IMR-90 (cell line): ENCODE measurements around the gene VAMP5. TPM values are rescaled to one million over a fixed set of nuclear protein-coding genes. Genes with fewer than 3 reads are reported as not detected.

Experiments used
- ATAC-seq: fragments of 200-7000 bp; cut with Tn5 transposase; 2 replicates; pipeline ENCODE4 v1.9.1; 2020; ENCODE audit warnings: low read depth, mild to moderate bottlenecking, moderate library complexity
- BruUV-seq: library from RNA; stranded (reverse); fragments of 400-500 nt; replicated peaks from 2 replicates; lab custom pipeline; 2021; lab: Mats Ljungman, UMichigan
- CTCF ChIA-PET: fragments of 300-600 bp; formaldehyde crosslinking; extraction: SDS; loops from one replicate; lab custom pipeline; 2021; ENCODE audit warnings: antibody characterized with exemption; lab: Yijun Ruan, JAX
- POLR2A ChIA-PET: fragments of 300-600 bp; sonication (Branson Sonifier 250); formaldehyde crosslinking; loops from one replicate; lab custom pipeline; 2022; ENCODE audit warnings: antibody characterized with exemption; ENCODE audit not compliant: unreplicated experiment; lab: Charles Lee
- DNase-seq: peaks from one replicate; pipeline ENCODE4 v3.0.0; 2013
- H2AFZ ChIP-seq: replicated peaks from 2 replicates; pipeline ENCODE3; 2013; ENCODE audit warnings: low read length, mild to moderate bottlenecking; ENCODE audit not compliant: poor library complexity
- H2AK5ac ChIP-seq: 2 replicates; pipeline ENCODE4 v1.6.1; 2013; ENCODE audit warnings: low read depth, low read length, inconsistent platforms
- H2AK9ac ChIP-seq: replicated peaks from 2 replicates; pipeline ENCODE3; 2013; ENCODE audit warnings: mild to moderate bottlenecking, low read depth, low read length, moderate library complexity; ENCODE audit not compliant: poor library complexity
- H2BK120ac ChIP-seq: 2 replicates; pipeline ENCODE4 v1.6.1; 2013; ENCODE audit warnings: low read depth, low read length, inconsistent platforms
- H2BK15ac ChIP-seq: 3 replicates; pipeline ENCODE4 v1.6.1; 2013; ENCODE audit warnings: low read depth, low read length, inconsistent platforms
- H2BK20ac ChIP-seq: 2 replicates; pipeline ENCODE4 v1.6.1; 2013; ENCODE audit warnings: low read depth, mild to moderate bottlenecking, inconsistent platforms, low read length, moderate library complexity
- H2BK5ac ChIP-seq: 2 replicates; pipeline ENCODE4 v1.6.1; 2013; ENCODE audit warnings: mild to moderate bottlenecking, low read depth, low read length, inconsistent platforms; ENCODE audit not compliant: poor library complexity, severe bottlenecking
- H3K14ac ChIP-seq: replicated peaks from 2 replicates; pipeline ENCODE4 v1.6.1; 2013; ENCODE audit warnings: low read depth, low read length, inconsistent platforms
- H3K18ac ChIP-seq: 2 replicates; pipeline ENCODE4 v1.6.1; 2013; ENCODE audit warnings: low read depth, low read length, control low read depth
- H3K23ac ChIP-seq: 2 replicates; pipeline ENCODE4 v1.6.1; 2013; ENCODE audit warnings: low read depth, low read length, inconsistent platforms
- H3K27ac ChIP-seq: 2 replicates; pipeline ENCODE4 v1.5.1; 2013; ENCODE audit warnings: mild to moderate bottlenecking, control low read depth, low read length; ENCODE audit not compliant: insufficient read depth
- H3K27me3 ChIP-seq: 2 replicates; pipeline ENCODE4 v1.6.1; 2013; ENCODE audit warnings: low read length; ENCODE audit not compliant: control insufficient read depth, insufficient read depth
- H3K36me3 ChIP-seq: 2 replicates; pipeline ENCODE4 v1.6.1; 2013; ENCODE audit warnings: low read length, mixed read lengths; ENCODE audit not compliant: control insufficient read depth, insufficient read depth
- H3K4ac ChIP-seq: 2 replicates; pipeline ENCODE4 v1.6.1; 2013; ENCODE audit warnings: low read depth, low read length, inconsistent platforms
- H3K4me1 ChIP-seq: 2 replicates; pipeline ENCODE4 v1.6.1; 2013; ENCODE audit warnings: low read length, mixed read lengths; ENCODE audit not compliant: control insufficient read depth, insufficient read depth
- H3K4me2 ChIP-seq: 2 replicates; pipeline ENCODE4 v1.6.1; 2013; ENCODE audit warnings: low read depth, mild to moderate bottlenecking, control low read depth, low read length, moderate library complexity
- H3K4me3 ChIP-seq: 2 replicates; pipeline ENCODE4 v1.5.1; 2013; ENCODE audit warnings: low read depth, mild to moderate bottlenecking, control low read depth, low read length, moderate library complexity; ENCODE audit not compliant: insufficient read depth
- H3K56ac ChIP-seq: 2 replicates; pipeline ENCODE4 v1.6.1; 2013; ENCODE audit warnings: low read length, inconsistent platforms; ENCODE audit not compliant: insufficient read depth; ENCODE audit errors: extremely low read depth
- H3K79me1 ChIP-seq, 2 experiments: 2 replicates each; pipeline ENCODE4 v1.6.1; 2013; ENCODE audit warnings: low read length in 2 of 2, inconsistent platforms in 1 of 2, low read depth in 1 of 2
- H3K9ac ChIP-seq: 2 replicates; pipeline ENCODE4 v1.6.1; 2013; ENCODE audit warnings: low read depth, low read length, control low read depth
- H3K9me1 ChIP-seq: 2 replicates; pipeline ENCODE4 v1.6.1; 2013; ENCODE audit warnings: low read length, inconsistent platforms; ENCODE audit not compliant: insufficient read depth
- H3K9me3 ChIP-seq: 2 replicates; pipeline ENCODE4 v1.6.1; 2013; ENCODE audit warnings: low read length; ENCODE audit not compliant: control insufficient read depth, insufficient read depth
- H4K20me1 ChIP-seq: 2 replicates; pipeline ENCODE4 v1.6.1; 2013; ENCODE audit warnings: low read length, inconsistent platforms; ENCODE audit not compliant: insufficient read depth
- H4K5ac ChIP-seq: 2 replicates; pipeline ENCODE4 v1.6.1; 2013; ENCODE audit warnings: mild to moderate bottlenecking, low read depth, low read length, control low read depth
- H4K8ac ChIP-seq, 2 experiments: 2 replicates each; pipeline ENCODE4 v1.6.1; 2013; ENCODE audit warnings: low read depth in 2 of 2, low read length in 2 of 2, control low read depth in 1 of 2, inconsistent platforms in 1 of 2
- H4K91ac ChIP-seq: 2 replicates; pipeline ENCODE4 v1.6.1; 2013; ENCODE audit warnings: low read depth, low read length, inconsistent platforms; ENCODE audit not compliant: insufficient read depth
- CEBPB ChIP-seq: IDR thresholded peaks from 2 replicates; pipeline ENCODE4 v1.6.1; 2012; ENCODE audit warnings: low read depth, low read length, improper control_type of control experiment
- RAD21 ChIP-seq: IDR thresholded peaks from 2 replicates; pipeline ENCODE4 v1.6.1; 2012; ENCODE audit warnings: low read length, improper control_type of control experiment
- WGBS, 2 experiments: methylation state at CpG; one replicate each; pipeline versions ENCODE4 v1.1.5 to v1.1.7; 2013; ENCODE audit warnings: missing lambda C conversion rate in 2 of 2; ENCODE audit not compliant: insufficient read length in 1 of 2; ENCODE audit errors: extremely low coverage in 2 of 2; 5-methylcytosine and 5-hydroxymethylcytosine counted together
- dilution Hi-C: fragments of 300-500 bp; cut with HindIII; formaldehyde crosslinking; loops from one replicate; pipeline ENCODE4 v1.14.3; 2018; ENCODE audit warnings: low sequenced_read_pairs; ENCODE audit not compliant: unreplicated experiment
- in situ Hi-C: fragments of 300-500 bp; cut with MboI; formaldehyde crosslinking; loops from 3 replicates; pipeline ENCODE4 v1.14.3; 2019; ENCODE audit warnings: low sequenced_read_pairs, inconsistent platforms, mixed read lengths
- intact Hi-C: fragments of 100-400 bp; cut with micrococcal nuclease; formaldehyde crosslinking; loops from 2 replicates; pipeline ENCODE4 v1.10.0; 2022
- polyA plus RNA-seq, 3 experiments: library from polyadenylated mRNA; depleted of rRNA; stranded (reverse); fragments of >200 nt; gene quantifications; 2 replicates each; pipeline ENCODE4 v1.2.3, GENCODE V29; 2012; ENCODE audit warnings: low replicate concordance in 1 of 3
- total RNA-seq: library from RNA; depleted of rRNA; stranded (reverse); fragments of >200 nt; gene quantifications from 2 replicates; pipeline ENCODE4 v1.2.3, GENCODE V29; 2012

The VAMP5 gene
- total and polyA plus RNA-seq, 2 of the 4 experiments (the other 2 are of a cell fraction) = 13.8 to 103 TPM

DNA sequence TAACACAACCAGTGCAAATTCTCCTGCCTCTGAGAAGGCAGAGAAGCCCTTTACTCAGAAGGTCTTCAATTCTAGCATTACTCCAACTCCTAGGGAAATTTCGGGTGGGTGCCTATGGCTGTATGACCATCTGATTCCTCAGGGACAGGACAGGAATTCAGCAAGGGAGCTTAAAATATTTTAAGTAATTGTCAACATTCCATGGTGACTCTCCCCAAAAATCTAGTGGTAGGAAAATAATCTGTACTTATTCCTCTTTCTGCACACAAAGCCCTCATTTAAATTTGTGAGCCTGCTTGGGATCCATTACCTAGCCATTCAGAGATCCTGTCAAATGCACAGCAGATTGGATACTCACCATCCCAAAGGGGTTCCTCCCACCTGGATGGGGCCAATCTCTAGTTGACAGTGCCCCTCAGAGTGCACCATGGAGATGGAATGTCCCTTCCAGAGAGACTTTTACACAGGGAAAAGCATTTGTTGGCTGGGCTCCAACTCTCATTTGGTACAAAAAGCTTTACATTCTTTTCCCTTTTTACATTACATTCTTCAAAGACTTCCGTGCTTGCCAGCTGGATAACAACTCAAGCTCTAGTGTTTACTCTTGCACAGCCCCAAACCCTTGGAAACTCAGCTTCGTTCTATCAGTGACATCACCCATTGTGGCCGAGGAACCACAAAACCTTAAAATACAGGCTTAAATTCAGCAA is 21.3 kb downstream of the VAMP5 start:
- CTCF ChIA-PET = interaction anchor here (1.5 kb wide), 1 partner anchor 32 kb away, joined by 3 read pairs; no protein-coding TSS in a partner anchor
- H3K27me3 ChIP-seq = no peaks in the 10 kb centered on the region

More for the DNA sequence above, 21.3 kb downstream of the VAMP5 start:
- Histone ChIP-seq H3K4me1 (peaks cover 25% of the 10 kb centered on the region), H3K56ac (no peak overlapping the region), H3K27ac (peak overlapping the region; percentile 90), H3K4me3 (no peak overlapping the region), H2BK120ac (peak overlapping the region; percentile 41; the same call in 1 of the 2 replicates), H2AK5ac (peak overlapping the region; percentile 71), H2AK9ac (no peak overlapping the region), H3K9me1 (peaks cover 33% of the 10 kb centered on the region), H2BK20ac (peak overlapping the region; percentile 37; the same call in 1 of the 2 replicates), H3K4ac (peak overlapping the region; percentile 47; the same call in 1 of the 2 replicates), H3K79me1 (peaks cover 29 to 80% of the 10 kb centered on the region in 2 experiments), H4K20me1 (peaks cover 11% of the 10 kb centered on the region; the same call in 1 of the 2 replicates), H3K18ac (no peak overlapping the region; the same call in 1 of the 2 replicates), H4K5ac (0 out of 2 replicates have a peak overlapping the region, but pooled peaks have one; percentile 35), H3K23ac (peak overlapping the region; percentile 26; the same call in 1 of the 2 replicates), H3K14ac (no peak overlapping the region; the same call in 1 of the 2 replicates), H2BK15ac (no peak overlapping the region), H4K91ac (no peak overlapping the region), H3K9ac (no peak overlapping the region; the same call in 1 of the 2 replicates), H3K9me3 (no peaks in the 10 kb centered on the region), H3K4me2 (peak overlapping the region; percentile 78), H4K8ac (peak overlapping the region in 1 of 2 experiments; percentile 20; a peak in 1 of 4 replicates), H2BK5ac (peak overlapping the region; percentile 77), H2AFZ (no peak overlapping the region), H3K36me3 (peaks cover 21% of the 10 kb centered on the region)
- ATAC-seq = peak; percentile 38
- POLR2A ChIA-PET = interaction anchor here (0.5 to 2.3 kb wide), 3 partner anchors 10 to 38 kb away, joined by 3 to 14 read pairs (median 3); partner anchors contain the start of gene RNF181
- no CpG with 5 or more reads among the region's 4 CpGs for WGBS, 2 experiments
- DNase-seq = peak; percentile 94
- no TSS peak for BruUV-seq
- TF ChIP-seq CEBPB (peak; percentile 39; the same call in 1 of the 2 replicates), RAD21 (no peak)
- intact Hi-C loops = no loop called here
- dilution Hi-C loops = no loop called here
- in situ Hi-C loops = no loop called here
